ENCODE data around the gene KLC3.

DNA sequence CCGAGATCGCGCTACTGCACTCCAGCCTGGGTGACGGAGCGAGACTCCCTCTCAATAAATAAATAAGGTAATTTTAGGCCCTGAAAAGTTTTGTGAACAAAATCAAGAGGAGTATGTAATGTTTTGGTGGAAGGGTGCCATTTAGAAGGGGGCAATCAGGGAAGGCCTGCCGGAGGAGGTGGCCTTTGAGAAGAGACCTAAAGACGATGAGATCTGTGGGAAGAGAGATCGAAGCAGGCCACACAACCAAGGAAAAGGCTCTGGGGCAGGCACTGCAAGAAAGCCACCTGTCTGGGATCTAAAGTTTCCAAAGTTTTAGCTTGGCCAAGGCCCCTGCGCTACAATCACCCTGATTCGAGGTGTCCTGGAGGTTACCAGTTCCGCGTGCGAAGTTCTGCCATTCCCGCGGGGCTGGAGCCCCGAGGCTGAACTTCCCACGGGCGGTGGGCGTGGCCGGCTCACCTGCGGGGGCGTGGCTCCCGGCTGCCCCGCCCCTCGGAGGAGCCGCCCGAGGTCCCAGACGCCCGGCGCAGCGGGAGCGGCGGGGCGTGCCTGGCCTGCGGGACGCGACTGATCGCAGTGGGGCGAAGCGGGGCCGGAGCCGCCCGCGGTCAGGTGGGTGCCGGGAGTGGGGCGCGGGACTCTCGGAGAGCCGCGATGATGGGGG is at the start of gene KLC3:
- TF ChIP-seq, protein P1, sequence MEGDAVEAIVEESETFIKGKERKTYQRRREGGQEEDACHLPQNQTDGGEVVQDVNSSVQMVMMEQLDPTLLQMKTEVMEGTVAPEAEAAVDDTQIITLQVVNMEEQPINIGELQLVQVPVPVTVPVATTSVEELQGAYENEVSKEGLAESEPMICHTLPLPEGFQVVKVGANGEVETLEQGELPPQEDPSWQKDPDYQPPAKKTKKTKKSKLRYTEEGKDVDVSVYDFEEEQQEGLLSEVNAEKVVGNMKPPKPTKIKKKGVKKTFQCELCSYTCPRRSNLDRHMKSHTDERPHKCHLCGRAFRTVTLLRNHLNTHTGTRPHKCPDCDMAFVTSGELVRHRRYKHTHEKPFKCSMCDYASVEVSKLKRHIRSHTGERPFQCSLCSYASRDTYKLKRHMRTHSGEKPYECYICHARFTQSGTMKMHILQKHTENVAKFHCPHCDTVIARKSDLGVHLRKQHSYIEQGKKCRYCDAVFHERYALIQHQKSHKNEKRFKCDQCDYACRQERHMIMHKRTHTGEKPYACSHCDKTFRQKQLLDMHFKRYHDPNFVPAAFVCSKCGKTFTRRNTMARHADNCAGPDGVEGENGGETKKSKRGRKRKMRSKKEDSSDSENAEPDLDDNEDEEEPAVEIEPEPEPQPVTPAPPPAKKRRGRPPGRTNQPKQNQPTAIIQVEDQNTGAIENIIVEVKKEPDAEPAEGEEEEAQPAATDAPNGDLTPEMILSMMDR (IDR thresholded peaks at IDR 0.05; ENCODE audit: low read depth, low read length, poor library complexity, severe bottlenecking): no peak
- no peak for TF ChIP-seq EZH2phosphoT487 (IDR thresholded peaks at IDR 0.05; ENCODE audit: borderline replicate concordance, low read length)
